Esophagus muscularis mucosa (tissue), 3 donors: ENCODE results near the gene RTKN.
A peak's percentile ranks its signal among the peaks of the same experiment; 100 is the strongest.

Experiments used
- POLR2AphosphoS5 ChIP-seq, 2 donors: sonication (generic); formaldehyde crosslinking; IDR thresholded peaks; one replicate each; pipeline ENCODE4 v1.6.1; 2017; ENCODE audit warnings: antibody characterized with exemption in 2 of 2
- TF ChIP-seq, protein P1 (sequence below), 3 experiments: fragments of 200-600 bp in 2 of 3; fragments of 450-650 bp in 1 of 3; sonication (generic) in 2 of 3; IDR thresholded peaks; one replicate each; pipeline ENCODE4 v1.5.1; 2017 to 2019; ENCODE audit warnings: antibody characterized with exemption in 3 of 3, mild to moderate bottlenecking in 2 of 3, moderate library complexity in 1 of 3

DNA sequence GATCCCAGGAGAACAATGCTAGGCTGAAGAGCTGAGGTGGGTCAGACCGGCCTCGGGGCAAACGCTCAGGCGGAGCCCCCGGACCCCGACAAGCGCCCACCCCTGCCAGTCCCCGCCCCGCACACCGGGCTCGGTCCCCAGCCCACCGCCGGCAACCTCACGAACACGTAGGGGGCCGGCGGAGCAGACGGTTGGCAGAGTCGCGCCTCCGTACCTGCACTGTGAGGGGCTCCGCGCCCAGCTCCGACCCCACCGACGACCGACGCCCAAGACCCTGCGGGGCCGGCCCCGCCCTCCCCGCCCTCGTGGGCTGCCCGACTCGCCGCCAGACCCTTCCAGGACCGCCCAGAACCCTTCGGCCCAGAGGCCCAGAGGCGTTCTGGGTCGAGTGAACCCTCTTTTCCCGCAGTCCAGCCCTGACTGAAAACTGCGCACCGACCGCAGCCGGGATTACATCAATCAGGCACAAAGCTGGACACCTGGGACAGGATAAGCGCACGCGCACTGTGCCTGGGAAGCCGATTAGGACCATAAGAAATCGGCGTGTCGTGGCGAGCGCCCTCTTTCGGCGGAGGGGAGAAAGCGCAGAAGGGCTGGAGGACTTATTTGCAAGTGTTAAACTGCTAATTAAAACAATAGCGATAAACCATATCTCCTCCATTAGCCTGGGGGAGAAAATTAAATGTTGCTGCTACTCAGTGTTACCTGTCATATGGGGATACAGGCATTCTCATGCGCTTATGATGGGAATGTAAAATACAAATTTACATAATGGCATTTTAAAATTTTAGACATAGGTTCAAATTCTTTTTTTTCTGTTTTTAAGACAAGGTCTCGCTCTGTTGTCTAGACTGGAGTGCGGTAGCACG lies 49.9 kb downstream of the RTKN start:
- TF ChIP-seq, protein P1, sequence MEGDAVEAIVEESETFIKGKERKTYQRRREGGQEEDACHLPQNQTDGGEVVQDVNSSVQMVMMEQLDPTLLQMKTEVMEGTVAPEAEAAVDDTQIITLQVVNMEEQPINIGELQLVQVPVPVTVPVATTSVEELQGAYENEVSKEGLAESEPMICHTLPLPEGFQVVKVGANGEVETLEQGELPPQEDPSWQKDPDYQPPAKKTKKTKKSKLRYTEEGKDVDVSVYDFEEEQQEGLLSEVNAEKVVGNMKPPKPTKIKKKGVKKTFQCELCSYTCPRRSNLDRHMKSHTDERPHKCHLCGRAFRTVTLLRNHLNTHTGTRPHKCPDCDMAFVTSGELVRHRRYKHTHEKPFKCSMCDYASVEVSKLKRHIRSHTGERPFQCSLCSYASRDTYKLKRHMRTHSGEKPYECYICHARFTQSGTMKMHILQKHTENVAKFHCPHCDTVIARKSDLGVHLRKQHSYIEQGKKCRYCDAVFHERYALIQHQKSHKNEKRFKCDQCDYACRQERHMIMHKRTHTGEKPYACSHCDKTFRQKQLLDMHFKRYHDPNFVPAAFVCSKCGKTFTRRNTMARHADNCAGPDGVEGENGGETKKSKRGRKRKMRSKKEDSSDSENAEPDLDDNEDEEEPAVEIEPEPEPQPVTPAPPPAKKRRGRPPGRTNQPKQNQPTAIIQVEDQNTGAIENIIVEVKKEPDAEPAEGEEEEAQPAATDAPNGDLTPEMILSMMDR (IDR thresholded peaks at IDR 0.05): peak; percentile 98
- peak; percentile 75 to 90 for TF ChIP-seq POLR2AphosphoS5 (IDR thresholded peaks at IDR 0.05)
